Muscle layer of colon (tissue), 2 donors: Measurements from ENCODE around the gene PLA2G2A.
"Not testable (repeated sequence)": the region's sequence is repeated elsewhere in the genome, so short reads cannot be mapped to it uniquely, and the experiment has no call there.

Experiments
- H3K27ac ChIP-seq: one replicate; pipeline ENCODE4 v1.7.0; 2013; ENCODE audit warnings: low read depth, mild to moderate bottlenecking, low read length, moderate library complexity
- H3K27me3 ChIP-seq, 2 donors: one replicate each; pipeline ENCODE4 v1.7.0; 2013; ENCODE audit warnings: low read length in 2 of 2, mild to moderate bottlenecking in 2 of 2; ENCODE audit not compliant: insufficient read depth in 2 of 2, control insufficient read depth in 1 of 2
- H3K36me3 ChIP-seq: one replicate; pipeline ENCODE4 v1.7.0; 2013; ENCODE audit warnings: mild to moderate bottlenecking, low read length; ENCODE audit not compliant: insufficient read depth
- H3K4me1 ChIP-seq: one replicate; pipeline ENCODE4 v1.7.0; 2013; ENCODE audit warnings: mild to moderate bottlenecking, low read length; ENCODE audit not compliant: insufficient read depth
- H3K4me3 ChIP-seq, 2 donors: one replicate each; pipeline ENCODE4 v1.7.0; 2013; ENCODE audit warnings: low read length in 2 of 2, low read depth in 1 of 2, mild to moderate bottlenecking in 1 of 2, moderate library complexity in 1 of 2
- H3K9ac ChIP-seq: one replicate; pipeline ENCODE4 v1.7.0; 2013; ENCODE audit warnings: low read length
- H3K9me3 ChIP-seq: one replicate; pipeline ENCODE4 v1.7.0; 2013; ENCODE audit warnings: mild to moderate bottlenecking, low read length
- donor health status: abdominal sarcoma.
- donor health status: Adenocarcinoma of cecum.

The PLA2G2A gene

GRCh38 chr1:19987719-19988118, 8.3 kb upstream of the PLA2G2A start:
- no peak overlapping the region for H3K27ac ChIP-seq
- H3K4me3 ChIP-seq, result no peak overlapping the region
- H3K27me3 ChIP-seq, result no peaks in the 10 kb centered on the region
- no peak overlapping the region for H3K9ac ChIP-seq
- H3K4me1 ChIP-seq, result no peaks in the 10 kb centered on the region
- H3K9me3 ChIP-seq, result no peaks in the 10 kb centered on the region
- no peaks in the 10 kb centered on the region for H3K36me3 ChIP-seq

GRCh38 chr1:19984409-19985016, 5.1 kb upstream of the PLA2G2A start:
- H3K4me3 ChIP-seq, H3K9me3 ChIP-seq: not testable (repeated sequence)

DNA sequence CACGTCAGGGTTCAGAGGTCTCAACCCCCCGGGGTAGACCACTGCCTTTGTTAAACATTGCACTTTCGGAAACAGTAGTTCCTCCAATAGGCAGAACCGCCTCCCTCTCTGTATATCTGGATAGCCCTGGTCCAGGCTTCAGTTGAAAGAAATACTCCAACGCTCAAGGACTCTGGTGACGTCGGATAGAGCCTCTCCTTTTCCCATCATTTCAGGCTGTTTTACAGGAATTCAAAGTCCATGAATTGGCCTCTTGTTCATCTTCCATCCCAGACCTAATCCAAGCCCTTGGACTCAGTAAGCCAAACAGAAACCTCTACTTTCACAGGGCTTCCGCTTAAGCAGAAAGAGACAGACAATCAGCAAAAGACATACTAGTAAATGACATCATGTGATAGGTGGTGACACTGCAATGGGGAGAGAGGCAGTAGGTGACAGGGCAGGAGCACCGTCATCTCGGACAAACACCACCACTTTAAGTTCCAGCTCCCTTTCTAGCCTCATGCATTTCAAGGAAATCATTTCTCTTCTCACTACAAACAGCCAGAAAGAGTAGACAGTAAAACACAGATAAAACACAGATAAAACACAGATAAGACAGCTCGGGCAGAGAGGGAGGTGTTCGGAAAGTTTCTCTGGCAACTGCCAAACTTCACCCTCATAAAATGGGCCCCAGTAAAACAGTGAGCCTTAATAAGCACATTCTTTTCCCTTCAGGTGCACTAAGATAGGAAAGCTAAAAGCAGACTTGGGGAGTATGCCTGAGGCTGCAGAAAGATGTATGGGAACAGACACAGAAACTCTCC, 2.3 kb upstream of the PLA2G2A start:
- H3K9ac ChIP-seq, result no peak overlapping the region
- H3K36me3 ChIP-seq, result no peaks in the 10 kb centered on the region
- peak overlapping the region; percentile 22 for H3K27ac ChIP-seq
- peaks cover 37% of the 10 kb centered on the region for H3K4me1 ChIP-seq
- no peaks in the 10 kb centered on the region for H3K27me3 ChIP-seq
- H3K9me3 ChIP-seq, result no peaks in the 10 kb centered on the region
- H3K4me3 ChIP-seq, result no peak overlapping the region

More at GRCh38 chr1:19984409-19985016, 5.1 kb upstream of the PLA2G2A start:
- not testable (repeated sequence) for H3K36me3 ChIP-seq, H3K27ac ChIP-seq, H3K27me3 ChIP-seq, H3K9ac ChIP-seq
- peaks cover 30% of the 10 kb centered on the region for H3K4me1 ChIP-seq

DNA sequence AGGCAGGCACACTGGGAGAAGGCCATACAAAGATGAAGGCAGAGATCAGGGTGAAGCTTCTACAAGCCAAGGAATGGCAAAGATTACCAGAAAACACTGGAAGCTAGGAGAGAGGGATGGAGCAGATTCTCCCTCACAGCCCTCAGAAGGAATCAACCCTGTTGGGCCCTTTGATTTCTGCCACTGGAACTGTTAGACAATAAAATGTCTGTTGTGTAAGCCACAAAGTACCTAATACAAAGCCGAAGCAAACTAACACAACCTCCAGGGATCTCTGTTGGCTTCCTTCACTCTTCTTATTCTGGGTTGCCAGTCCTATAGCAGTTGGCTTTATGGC, 1.7 kb upstream of the PLA2G2A start:
- Histone ChIP-seq H3K9me3 (no peaks in the 10 kb centered on the region), H3K36me3 (no peaks in the 10 kb centered on the region), H3K4me1 (peaks cover 37% of the 10 kb centered on the region), H3K27me3 (no peaks in the 10 kb centered on the region), H3K4me3 (peak overlapping the region in 1 of 2 donors; percentile 14), H3K27ac (peak overlapping the region; percentile 55), H3K9ac (no peak overlapping the region)

GRCh38 chr1:19980314-19980713, 896 bp upstream of the PLA2G2A start:
- H3K36me3 ChIP-seq, result no peaks in the 10 kb centered on the region
- H3K27ac ChIP-seq, result peak overlapping the region; percentile 55
- H3K9me3 ChIP-seq, result no peaks in the 10 kb centered on the region
- H3K4me3 ChIP-seq, result peak overlapping the region in 1 of 2 donors; percentile 14
- peaks cover 39% of the 10 kb centered on the region for H3K4me1 ChIP-seq
- H3K9ac ChIP-seq, result no peak overlapping the region
- no peaks in the 10 kb centered on the region for H3K27me3 ChIP-seq

DNA sequence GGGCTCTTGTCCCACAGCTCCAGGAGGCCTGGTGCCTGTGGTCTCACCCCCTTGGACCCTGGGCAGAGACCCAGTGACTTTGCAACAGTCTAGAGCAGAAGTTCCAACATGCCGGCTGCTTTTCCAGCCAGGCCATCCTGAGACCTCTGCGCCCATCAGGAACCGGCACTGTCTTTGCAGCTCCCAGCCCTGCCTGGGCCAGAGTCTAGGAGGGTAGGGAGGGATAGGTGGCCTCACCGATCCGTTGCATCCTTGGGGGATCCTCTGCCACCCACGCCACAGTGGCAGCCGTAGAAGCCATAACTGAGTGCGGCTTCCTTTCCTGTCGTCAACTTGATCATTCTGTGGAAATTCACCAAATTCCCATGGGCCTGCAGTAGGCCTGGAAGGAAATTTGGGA, 1.3 kb downstream of the PLA2G2A start:
- no peaks in the 10 kb centered on the region for H3K27me3 ChIP-seq
- no peak overlapping the region for H3K4me3 ChIP-seq
- H3K27ac ChIP-seq, result no peak overlapping the region
- H3K9me3 ChIP-seq, result no peaks in the 10 kb centered on the region
- H3K36me3 ChIP-seq, result no peaks in the 10 kb centered on the region
- peaks cover 45% of the 10 kb centered on the region for H3K4me1 ChIP-seq
- no peak overlapping the region for H3K9ac ChIP-seq

- H3K36me3 ChIP-seq, result no peaks in the 10 kb centered on the region
- H3K27me3 ChIP-seq, result no peaks in the 10 kb centered on the region
- no peaks in the 10 kb centered on the region for H3K9me3 ChIP-seq
- no peak overlapping the region for H3K9ac ChIP-seq
- H3K27ac ChIP-seq, result no peak overlapping the region
- H3K4me1 ChIP-seq, result peaks cover 34% of the 10 kb centered on the region
- no peak overlapping the region for H3K4me3 ChIP-seq
Measured at GRCh38 chr1:19976317-19977003, 3.0 kb downstream of the PLA2G2A start.

DNA sequence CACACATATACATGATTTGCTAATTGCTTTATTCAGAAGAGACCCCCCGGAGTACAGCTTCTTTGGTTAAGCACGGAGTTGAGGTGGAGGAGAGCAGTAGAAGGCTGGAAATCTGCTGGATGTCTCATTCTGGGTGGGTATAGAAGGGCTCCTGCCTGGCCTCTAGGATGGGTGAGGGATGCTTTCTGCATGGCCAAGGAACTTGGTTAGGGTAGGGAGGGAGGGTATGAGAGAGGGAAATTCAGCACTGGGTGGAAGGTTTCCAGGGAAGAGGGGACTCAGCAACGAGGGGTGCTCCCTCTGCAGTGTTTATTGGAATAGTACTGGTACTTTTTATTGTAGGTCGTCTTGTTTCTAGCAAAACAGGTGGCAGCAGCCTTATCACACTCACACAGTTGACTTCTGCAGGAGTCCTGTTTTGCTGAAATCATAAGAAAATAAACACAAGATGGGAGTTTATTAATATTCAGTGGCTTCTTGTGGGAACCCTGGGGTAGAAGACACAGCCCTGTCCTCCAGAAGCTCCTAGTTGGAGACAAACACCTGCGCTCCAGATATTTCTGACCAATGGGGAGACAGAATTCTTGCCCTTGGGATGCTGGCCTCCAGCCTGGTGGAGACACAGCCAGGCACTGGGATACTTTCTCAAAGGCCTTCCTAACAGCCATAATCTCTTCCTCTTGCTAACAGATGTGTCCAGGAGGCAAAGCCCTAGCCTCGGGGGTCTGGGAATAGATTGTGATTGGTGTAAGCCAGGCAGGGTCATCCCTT, 3.8 kb downstream of the PLA2G2A start:
- H3K4me3 ChIP-seq, result no peak overlapping the region

GRCh38 chr1:19974822-19975416, 4.5 kb downstream of the PLA2G2A start:
- H3K9ac ChIP-seq, result no peak overlapping the region

More for the DNA sequence above, 3.8 kb downstream of the PLA2G2A start:
- no peaks in the 10 kb centered on the region for H3K9me3 ChIP-seq
- H3K4me1 ChIP-seq, result peaks cover 26% of the 10 kb centered on the region
- H3K27me3 ChIP-seq, result no peaks in the 10 kb centered on the region
- no peaks in the 10 kb centered on the region for H3K36me3 ChIP-seq
- H3K9ac ChIP-seq, result no peak overlapping the region
- no peak overlapping the region for H3K27ac ChIP-seq

DNA sequence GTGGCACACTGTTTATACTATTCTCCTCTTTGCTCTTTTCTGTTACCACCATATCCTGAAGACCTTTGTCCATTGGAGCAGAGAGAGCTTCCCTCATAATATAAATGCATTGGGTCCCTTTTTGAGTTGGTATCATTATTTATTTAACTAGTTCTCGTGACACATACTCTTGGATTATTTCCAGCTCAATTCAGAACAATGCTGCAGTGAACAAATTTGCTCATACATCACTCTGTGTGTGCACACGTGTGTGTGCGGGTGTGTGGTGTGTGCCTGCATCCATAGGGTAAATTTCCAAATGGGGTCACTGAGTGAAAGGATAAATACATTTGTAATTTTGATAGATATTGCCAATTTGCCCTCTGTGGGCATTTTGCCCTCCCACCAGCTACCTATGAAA, 5.8 kb downstream of the PLA2G2A start:
- no peaks in the 10 kb centered on the region for H3K27me3 ChIP-seq
- no peaks in the 10 kb centered on the region for H3K36me3 ChIP-seq
- H3K9ac ChIP-seq, result no peak overlapping the region
- H3K4me3 ChIP-seq, result no peak overlapping the region
- peaks cover 7% of the 10 kb centered on the region for H3K4me1 ChIP-seq
- no peak overlapping the region for H3K27ac ChIP-seq
- H3K9me3 ChIP-seq, result no peaks in the 10 kb centered on the region

More at GRCh38 chr1:19974822-19975416, 4.5 kb downstream of the PLA2G2A start:
- Histone ChIP-seq H3K4me1 (peaks cover 19% of the 10 kb centered on the region), H3K36me3 (no peaks in the 10 kb centered on the region), H3K4me3 (no peak overlapping the region), H3K9me3 (no peaks in the 10 kb centered on the region), H3K27me3 (no peaks in the 10 kb centered on the region), H3K27ac (no peak overlapping the region)

DNA sequence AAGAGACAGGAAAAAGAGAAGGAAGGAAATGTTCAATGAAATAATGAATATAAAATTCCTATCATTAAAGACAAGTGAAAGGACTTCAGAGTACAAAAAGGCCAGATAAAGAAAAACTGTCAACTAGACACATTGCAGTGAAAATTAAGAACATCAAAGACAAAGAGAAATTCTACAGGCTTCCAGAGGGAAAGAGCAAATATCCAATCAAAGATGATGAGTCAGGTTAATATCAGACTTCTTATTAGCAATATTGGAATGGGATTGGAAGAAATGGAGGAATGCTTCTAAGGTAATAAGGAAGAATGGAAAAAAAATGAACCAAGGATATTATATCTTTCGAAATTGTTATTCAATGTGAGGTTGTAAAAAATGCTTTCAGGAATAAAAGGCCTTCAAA, 7.8 kb downstream of the PLA2G2A start:
- no peak overlapping the region for H3K9ac ChIP-seq
- peaks cover 7% of the 10 kb centered on the region for H3K4me1 ChIP-seq
- no peaks in the 10 kb centered on the region for H3K9me3 ChIP-seq
- no peaks in the 10 kb centered on the region for H3K36me3 ChIP-seq
- no peak overlapping the region for H3K27ac ChIP-seq
- H3K4me3 ChIP-seq, result no peak overlapping the region
- H3K27me3 ChIP-seq, result no peaks in the 10 kb centered on the region
